AG10803 (cell line): ENCODE measurements around the gene HHIPL1.
A peak's percentile ranks its signal among the peaks of the same experiment; 100 is the strongest.
"Not testable (repeated sequence)": the region's sequence is repeated elsewhere in the genome, so short reads cannot be mapped to it uniquely, and the experiment has no call there.

ENCODE experiments used
- DNase-seq: peaks from one replicate; pipeline ENCODE4 v3.0.0; 2010; ENCODE audit warnings: low read depth
- H3K4me3 ChIP-seq: 2 replicates; pipeline ENCODE4 v1.5.1; 2011; ENCODE audit warnings: mild to moderate bottlenecking, low read length, control low read depth
- TF ChIP-seq, protein P1 (sequence below): conservative IDR thresholded peaks from 2 replicates; pipeline ENCODE4 v1.5.1; 2011; ENCODE audit warnings: mild to moderate bottlenecking, low read length, control low read depth, inconsistent platforms

HHIPL1 gene

DNA sequence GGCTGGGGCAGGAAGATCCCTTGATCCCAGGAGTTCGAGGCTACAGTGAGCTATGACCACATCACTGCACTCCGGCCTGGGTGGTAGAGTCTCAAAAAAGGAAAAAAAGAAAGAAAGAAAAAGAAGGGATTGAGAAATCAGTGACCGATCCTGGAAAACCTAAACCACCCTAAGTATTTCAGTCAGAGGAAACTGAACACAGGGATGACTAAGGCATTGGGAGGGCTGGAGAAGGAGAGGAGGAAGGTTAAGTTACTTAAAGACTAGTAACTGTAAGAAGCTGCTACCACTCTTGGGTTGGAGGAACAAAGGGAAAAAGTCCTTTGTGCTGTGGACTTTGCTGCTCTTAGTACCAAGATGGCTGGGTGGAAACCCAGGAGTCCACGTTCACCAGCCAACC, 10.6 kb downstream of the HHIPL1 start:
- H3K4me3 ChIP-seq = no peak overlapping the region
- TF ChIP-seq, protein P1, sequence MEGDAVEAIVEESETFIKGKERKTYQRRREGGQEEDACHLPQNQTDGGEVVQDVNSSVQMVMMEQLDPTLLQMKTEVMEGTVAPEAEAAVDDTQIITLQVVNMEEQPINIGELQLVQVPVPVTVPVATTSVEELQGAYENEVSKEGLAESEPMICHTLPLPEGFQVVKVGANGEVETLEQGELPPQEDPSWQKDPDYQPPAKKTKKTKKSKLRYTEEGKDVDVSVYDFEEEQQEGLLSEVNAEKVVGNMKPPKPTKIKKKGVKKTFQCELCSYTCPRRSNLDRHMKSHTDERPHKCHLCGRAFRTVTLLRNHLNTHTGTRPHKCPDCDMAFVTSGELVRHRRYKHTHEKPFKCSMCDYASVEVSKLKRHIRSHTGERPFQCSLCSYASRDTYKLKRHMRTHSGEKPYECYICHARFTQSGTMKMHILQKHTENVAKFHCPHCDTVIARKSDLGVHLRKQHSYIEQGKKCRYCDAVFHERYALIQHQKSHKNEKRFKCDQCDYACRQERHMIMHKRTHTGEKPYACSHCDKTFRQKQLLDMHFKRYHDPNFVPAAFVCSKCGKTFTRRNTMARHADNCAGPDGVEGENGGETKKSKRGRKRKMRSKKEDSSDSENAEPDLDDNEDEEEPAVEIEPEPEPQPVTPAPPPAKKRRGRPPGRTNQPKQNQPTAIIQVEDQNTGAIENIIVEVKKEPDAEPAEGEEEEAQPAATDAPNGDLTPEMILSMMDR = no peak
- peak; percentile 31 for DNase-seq

DNA sequence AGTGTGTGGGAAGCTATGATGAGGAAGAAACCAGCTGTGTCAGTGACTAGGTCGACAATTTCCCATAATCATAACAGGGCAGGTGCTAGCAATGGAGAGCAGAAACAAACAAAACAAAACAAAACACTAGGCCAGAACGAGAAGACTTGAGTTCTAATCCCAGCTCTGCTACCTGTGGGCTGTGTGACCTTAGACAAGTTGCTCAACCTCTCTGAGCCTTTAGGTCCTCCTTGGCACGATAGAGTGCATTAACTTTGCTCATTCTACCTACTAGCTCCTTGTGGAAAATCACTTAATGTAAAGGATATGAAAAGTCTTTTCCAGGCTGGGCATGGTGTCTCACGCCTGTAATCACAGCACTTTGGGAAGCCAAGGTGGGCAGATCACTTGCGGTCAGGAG, 11.2 kb downstream of the HHIPL1 start:
- no peak overlapping the region for H3K4me3 ChIP-seq
- DNase-seq = no peak
- TF ChIP-seq, protein P1 = no peak

DNA sequence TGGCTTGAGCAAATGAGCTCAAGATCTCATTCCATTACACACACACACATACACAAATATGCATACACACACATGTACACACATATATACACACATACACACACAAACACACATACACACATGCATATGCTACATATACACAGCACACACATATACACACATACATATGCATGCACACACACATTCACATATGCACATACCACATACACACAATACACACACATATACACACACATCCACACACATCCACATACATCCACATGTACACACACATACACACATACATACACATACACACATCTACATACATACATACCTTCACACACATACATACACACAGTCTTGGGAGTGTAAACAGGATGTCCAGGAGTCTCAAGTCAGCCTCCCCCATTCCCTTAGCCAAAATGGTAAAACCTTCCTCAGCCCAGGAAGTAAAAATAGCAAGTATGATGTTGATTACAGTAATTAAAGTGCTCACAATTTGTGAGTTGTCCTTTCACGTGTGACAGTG, 12.8 kb downstream of the HHIPL1 start:
- no peak overlapping the region for H3K4me3 ChIP-seq
- no peak for DNase-seq
- TF ChIP-seq, protein P1 = no peak

DNA sequence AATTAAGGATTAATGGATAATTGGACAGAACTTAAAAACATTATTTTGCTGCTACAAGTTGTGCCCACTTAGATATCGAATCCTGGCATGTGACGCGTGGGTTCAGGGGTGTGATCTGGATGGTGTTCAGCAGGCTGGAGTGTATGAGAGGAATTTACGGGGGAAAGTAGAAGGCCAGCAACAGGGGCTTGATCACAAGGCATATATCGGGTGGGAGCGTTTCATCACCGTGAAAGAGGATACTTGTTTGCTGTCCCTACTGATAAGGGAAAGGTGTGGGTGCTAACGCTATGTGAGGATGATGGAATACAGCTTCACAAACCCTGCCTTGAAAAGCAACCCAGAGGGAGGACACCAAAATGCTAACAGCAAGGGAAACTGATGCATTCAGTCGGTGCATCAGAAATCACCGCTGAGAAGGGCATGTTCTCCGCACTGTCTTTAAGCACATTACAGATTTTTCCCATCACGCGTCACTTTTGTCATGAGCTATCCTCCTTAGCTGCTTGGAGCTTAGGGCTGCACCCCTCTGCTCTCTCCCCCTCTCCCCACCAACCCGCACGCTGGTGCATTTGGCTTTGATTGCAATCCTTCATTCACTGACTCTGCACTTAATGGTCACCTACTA, 13.4 kb downstream of the HHIPL1 start:
- no peak for DNase-seq
- H3K4me3 ChIP-seq = no peak overlapping the region
- TF ChIP-seq, protein P1 = no peak

DNA sequence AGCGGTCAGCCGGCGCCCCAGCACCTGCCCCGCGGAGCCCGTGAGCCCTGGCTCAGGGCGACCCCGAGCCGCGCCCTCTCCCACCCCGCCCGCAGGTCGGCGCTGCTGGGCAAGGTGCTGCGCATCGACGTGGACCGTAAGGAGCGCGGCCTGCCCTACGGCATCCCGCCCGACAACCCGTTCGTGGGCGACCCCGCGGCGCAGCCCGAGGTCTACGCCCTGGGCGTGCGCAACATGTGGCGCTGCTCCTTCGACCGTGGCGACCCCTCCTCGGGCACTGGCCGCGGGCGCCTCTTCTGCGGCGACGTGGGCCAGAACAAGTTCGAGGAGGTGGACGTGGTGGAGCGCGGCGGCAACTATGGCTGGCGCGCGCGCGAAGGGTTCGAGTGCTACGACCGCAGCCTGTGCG, 14.4 kb downstream of the HHIPL1 start:
- no peak overlapping the region for H3K4me3 ChIP-seq
- no peak for DNase-seq
- TF ChIP-seq, protein P1 = no peak

DNA sequence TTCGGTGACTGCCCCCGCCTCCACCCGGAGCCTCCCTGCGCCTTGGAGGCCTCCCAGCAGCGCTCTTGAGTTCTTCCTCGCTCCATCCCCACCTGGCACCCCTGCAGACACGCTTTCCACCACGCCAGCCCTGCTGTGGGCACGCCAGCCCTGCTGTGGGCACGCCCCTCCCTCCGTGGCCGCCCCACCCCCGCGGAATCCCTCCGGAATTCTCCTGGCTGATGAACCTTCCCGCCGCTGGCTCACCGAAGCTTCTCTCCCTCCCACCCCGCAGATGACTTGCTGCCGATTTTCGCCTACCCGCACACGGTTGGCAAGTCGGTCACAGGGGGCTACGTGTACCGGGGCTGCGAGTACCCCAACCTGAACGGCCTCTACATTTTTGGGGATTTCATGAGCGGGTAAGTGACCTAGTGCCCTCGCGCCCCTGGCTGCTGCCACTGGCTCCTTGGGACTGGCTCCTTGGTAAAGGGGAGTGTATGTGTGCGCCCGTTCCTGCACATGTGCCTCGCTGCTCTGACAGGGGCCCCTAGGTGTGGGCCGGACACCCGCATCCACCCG, 15.2 kb downstream of the HHIPL1 start:
- no peak overlapping the region for H3K4me3 ChIP-seq
- DNase-seq = no peak
- TF ChIP-seq, protein P1 = no peak

DNA sequence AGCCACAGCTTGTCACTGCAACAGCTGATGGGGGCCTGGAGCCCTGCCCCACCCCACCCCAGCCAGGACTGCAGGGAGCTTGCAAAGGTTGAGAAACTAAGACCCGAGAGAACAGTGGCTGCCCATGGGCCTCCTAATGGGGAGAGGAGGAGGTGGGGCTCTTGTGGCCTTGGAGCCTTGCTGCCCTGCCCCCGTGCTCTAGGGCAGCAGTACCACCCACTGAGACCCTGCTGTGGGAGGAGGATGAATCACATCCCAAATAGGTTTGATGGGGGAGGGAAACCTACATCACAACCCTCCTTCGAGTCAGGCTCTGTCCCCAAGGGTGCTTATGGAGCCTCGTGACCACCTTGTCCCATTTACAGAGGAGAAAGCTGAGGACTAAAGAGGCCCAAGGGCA, 15.9 kb downstream of the HHIPL1 start:
- H3K4me3 ChIP-seq = no peak overlapping the region
- DNase-seq = no peak
- TF ChIP-seq, protein P1 = no peak

DNA sequence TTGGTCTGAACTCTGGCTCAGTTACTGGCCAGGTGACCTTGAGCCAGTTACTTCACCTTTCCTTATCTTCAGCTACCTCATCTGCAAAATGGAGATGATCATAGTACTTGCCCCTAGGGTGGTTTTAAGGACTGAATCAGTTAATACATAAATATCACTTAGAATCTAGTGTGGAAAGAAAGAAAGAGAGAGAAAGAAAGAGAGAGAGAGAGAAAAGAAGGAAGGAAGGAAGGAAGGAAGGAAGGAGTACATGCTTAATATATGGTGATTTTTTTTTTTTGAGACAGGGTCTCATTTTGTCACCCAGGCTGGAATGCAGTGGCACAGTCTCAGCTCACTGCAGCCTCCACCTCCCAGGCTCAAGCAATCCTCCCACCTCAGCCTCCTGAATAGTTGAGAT, 16.3 kb downstream of the HHIPL1 start:
- not testable (repeated sequence) for H3K4me3 ChIP-seq, DNase-seq
